Measurements from ENCODE around the gene TUBB4A. TPM values are rescaled to one million over a fixed set of nuclear protein-coding genes. Genes with fewer than 3 reads are reported as not detected.
"Not testable (repeated sequence)": the region's sequence is repeated elsewhere in the genome, so short reads cannot be mapped to it uniquely, and the experiment has no call there.

Gene TUBB4A
- total RNA-seq, result 10 to 100 TPM in 1 of 4 donors, 1 to 10 TPM in 3; 2.1 to 13.9 (median 3.4) TPM

DNA sequence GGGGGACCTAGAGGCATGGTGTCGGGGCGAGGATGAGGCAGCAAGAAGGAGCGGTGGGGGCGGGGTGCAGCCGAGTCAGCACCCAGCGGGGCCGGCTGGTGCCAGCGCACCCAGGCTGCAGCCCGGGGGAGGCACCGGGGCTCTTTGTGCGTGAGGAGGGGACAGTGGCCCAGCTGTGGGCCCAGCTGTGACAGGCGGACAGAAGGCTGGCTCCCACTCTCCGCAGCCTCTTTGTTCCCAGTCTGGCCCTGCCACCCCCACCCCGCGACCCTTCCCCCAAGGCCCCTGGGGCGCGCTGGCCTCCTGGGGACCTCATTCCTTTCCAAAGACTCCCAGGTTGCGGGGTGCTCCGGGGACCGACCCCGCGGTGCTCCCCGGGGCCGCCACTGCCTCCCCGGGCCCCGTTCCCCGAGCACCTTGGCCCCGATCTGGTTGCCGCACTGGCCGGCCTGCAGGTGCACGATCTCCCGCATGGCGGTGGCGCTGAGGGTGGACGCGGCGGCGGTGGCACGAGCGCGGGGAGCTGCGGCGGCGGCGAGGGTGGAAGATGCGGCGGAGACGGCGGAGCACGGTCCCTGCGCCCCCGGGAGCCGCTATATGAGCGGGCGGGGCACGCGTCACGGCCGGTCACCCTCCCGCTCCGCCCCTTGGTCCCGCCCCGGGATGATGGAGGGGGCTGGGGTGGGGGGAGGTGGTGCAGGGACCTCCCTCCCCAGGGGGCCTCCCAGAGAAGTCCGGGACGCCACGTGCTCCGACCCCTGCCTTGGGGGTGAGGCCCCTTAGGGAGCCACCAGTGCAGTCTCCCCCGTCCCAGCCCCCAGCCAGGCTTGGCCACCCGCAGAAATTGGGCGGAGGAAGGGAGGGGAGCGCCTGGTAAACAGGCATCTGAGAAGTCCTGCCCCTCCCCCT, at the start of gene TUBB4A:
Gene TUBB4A (minus strand): TSS at position 570 of the 909 bp plus-strand sequence. CDS start 97 bp downstream, at position 473.
- no peak within 1 kb of the TSS for H3K27ac ChIP-seq
- no peak for DNase-seq (ENCODE audit: low spot score in 2 of 2)
- peaks cover 24% of the 10 kb centered on the region for H3K4me1 ChIP-seq
- H3K4me3 ChIP-seq, result peak within 1 kb of the TSS; percentile 48
- no peaks in the 10 kb centered on the region for H3K36me3 ChIP-seq
- H3K9me3 ChIP-seq, result no peaks in the 10 kb centered on the region
- 5% methylated on average over 13 of the region's 71 CpGs for WGBS
- peaks cover 45% of the 10 kb centered on the region for H3K27me3 ChIP-seq
- TF ChIP-seq POLR2A (IDR thresholded peaks at IDR 0.05) (no peak), POLR2AphosphoS5 (IDR thresholded peaks at IDR 0.05) (no peak), EP300 (IDR thresholded peaks at IDR 0.05) (no peak)
- TF ChIP-seq, protein P1, sequence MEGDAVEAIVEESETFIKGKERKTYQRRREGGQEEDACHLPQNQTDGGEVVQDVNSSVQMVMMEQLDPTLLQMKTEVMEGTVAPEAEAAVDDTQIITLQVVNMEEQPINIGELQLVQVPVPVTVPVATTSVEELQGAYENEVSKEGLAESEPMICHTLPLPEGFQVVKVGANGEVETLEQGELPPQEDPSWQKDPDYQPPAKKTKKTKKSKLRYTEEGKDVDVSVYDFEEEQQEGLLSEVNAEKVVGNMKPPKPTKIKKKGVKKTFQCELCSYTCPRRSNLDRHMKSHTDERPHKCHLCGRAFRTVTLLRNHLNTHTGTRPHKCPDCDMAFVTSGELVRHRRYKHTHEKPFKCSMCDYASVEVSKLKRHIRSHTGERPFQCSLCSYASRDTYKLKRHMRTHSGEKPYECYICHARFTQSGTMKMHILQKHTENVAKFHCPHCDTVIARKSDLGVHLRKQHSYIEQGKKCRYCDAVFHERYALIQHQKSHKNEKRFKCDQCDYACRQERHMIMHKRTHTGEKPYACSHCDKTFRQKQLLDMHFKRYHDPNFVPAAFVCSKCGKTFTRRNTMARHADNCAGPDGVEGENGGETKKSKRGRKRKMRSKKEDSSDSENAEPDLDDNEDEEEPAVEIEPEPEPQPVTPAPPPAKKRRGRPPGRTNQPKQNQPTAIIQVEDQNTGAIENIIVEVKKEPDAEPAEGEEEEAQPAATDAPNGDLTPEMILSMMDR (IDR thresholded peaks at IDR 0.05), result no peak

DNA sequence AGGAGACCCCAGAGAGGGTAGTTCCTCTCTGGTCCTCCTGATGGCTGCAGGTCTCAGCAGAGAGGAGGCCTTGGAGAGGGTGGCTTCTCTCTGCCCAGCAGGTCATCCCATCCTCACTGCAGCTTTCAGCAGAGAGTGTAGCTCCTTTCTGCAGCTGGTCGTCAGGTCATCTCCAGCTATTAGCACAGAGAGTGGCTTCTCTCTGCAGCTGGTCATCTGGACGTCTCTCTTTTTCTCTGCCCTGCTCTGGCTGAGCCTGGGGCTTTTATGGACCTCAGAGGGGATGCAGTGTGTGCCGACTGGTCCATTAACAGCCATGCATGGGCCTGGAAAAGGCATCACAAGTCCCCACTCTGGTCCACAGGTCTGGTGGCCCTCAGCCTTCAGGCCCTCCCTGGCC, 49.0 kb upstream of the TUBB4A start:
- Histone ChIP-seq H3K27me3 (no peaks in the 10 kb centered on the region), H3K4me3 (no peak overlapping the region), H3K4me1 (peaks cover 8% of the 10 kb centered on the region), H3K9me3 (no peaks in the 10 kb centered on the region), H3K36me3 (no peaks in the 10 kb centered on the region), H3K27ac (no peak overlapping the region)
- 94% methylated on average over 3 of the region's 3 CpGs for WGBS
- DNase-seq (ENCODE audit: low spot score in 2 of 2), result no peak
- no peak for TF ChIP-seq POLR2AphosphoS5 (IDR thresholded peaks at IDR 0.05)
- TF ChIP-seq EP300 (IDR thresholded peaks at IDR 0.05), result no peak
- TF ChIP-seq, protein P1 (IDR thresholded peaks at IDR 0.05), result no peak
- TF ChIP-seq POLR2A (IDR thresholded peaks at IDR 0.05), result no peak

DNA sequence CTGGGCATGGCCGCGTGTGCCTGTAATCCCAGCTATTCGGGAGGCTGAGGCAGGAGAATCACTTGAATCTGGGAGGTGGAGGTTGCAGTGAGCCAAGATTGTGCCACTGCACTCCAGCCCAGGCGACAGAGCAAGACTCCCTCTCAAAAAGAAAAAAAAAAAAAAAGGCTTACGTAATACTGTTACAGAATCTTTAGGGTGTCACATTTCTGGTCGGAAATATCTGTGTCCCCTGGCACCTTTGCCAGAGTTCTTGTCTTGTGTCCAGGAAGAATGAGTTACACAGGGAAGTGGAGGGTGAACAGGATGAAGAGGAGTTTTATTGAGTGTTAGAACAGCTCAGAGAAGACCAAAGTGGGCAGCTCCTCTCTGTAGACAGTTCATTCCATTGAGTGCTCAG, 48.6 kb upstream of the TUBB4A start:
- not testable (repeated sequence) for H3K27me3 ChIP-seq; H3K36me3 ChIP-seq; H3K4me1 ChIP-seq; DNase-seq (ENCODE audit: low spot score in 2 of 2); H3K9me3 ChIP-seq; H3K27ac ChIP-seq; H3K4me3 ChIP-seq
- 74% methylated on average over 6 of the region's 6 CpGs for WGBS

DNA sequence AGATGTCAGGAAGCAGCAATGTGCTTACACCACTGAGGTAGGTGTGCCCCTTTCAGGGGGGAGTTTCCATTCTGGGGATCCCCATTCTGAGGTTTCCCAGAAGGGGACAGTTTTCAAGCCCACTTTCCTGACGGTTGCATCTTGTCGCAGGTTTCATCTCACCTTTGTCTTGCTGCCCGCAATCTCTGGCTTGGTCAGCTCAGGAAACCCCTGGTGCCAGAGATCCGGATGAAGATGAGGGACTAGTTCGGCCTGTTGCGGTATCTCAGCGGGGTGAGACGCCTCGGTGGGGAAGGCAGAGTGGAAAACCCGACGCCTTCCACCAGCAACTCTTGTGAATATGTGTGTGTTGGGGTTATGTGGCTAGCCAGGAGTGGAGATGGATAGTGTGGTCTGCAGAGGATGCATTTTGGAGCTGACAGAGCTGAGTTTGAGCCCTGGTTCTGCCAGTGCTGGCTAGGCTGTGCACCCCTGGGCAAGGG, 41.8 kb upstream of the TUBB4A start:
- no peak for DNase-seq (ENCODE audit: low spot score in 2 of 2)
- H3K9me3 ChIP-seq, result no peaks in the 10 kb centered on the region
- H3K27ac ChIP-seq, result no peak overlapping the region
- no peak overlapping the region for H3K4me3 ChIP-seq
- H3K36me3 ChIP-seq, result no peaks in the 10 kb centered on the region
- H3K27me3 ChIP-seq, result no peaks in the 10 kb centered on the region
- TF ChIP-seq POLR2A (IDR thresholded peaks at IDR 0.05), result no peak
- TF ChIP-seq, protein P1 (IDR thresholded peaks at IDR 0.05), result no peak
- no peak for TF ChIP-seq EP300 (IDR thresholded peaks at IDR 0.05)
- no peak for TF ChIP-seq POLR2AphosphoS5 (IDR thresholded peaks at IDR 0.05)
- 79% methylated on average over 11 of the region's 11 CpGs for WGBS
- no peaks in the 10 kb centered on the region for H3K4me1 ChIP-seq

DNA sequence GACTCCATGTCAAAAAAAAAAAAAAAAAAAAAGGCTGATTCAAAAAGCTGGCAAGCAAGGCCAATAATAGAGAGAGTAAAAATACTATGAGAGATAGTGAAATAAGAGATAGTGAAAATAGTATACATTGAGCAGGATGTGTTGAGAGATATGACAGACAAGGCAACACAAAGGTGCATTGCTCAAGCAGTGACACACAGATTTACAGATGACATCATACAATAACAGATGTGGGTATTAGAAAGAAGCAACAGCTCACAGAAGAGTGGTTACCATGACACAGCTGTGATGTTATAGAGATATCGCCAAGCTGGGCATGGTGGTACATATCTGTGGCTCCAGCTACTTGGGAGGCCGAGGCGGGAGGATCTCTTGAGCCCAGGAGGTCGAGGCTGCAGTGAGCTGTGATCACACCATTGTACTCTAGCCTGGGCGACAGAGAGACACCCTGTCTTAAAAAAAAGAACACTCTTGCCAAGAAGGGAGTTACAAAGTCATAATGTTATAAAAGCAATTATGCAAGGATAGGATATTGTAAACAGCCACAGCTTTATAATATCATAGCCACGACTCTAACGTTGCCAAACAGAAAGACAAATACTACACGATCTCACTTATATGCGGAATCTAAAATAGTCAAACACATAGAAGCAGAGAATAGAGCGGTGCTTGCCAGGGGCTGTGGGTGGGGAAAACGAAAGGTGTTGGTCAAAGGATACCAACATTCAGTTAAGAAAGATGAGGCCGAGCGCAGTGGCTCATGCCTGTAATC, 39.0 kb upstream of the TUBB4A start:
- Histone ChIP-seq H3K9me3 (no peaks in the 10 kb centered on the region), H3K4me1 (no peaks in the 10 kb centered on the region), H3K36me3 (no peaks in the 10 kb centered on the region), H3K4me3 (no peak overlapping the region), H3K27ac (no peak overlapping the region), H3K27me3 (no peaks in the 10 kb centered on the region)
- 71% methylated on average over 13 of the region's 13 CpGs for WGBS
- no peak for TF ChIP-seq POLR2AphosphoS5 (IDR thresholded peaks at IDR 0.05)
- TF ChIP-seq, protein P1 (IDR thresholded peaks at IDR 0.05), result no peak
- TF ChIP-seq EP300 (IDR thresholded peaks at IDR 0.05), result no peak
- TF ChIP-seq POLR2A (IDR thresholded peaks at IDR 0.05), result no peak
- no peak for DNase-seq (ENCODE audit: low spot score in 2 of 2)
